Retinal pigment epithelial cell (primary cell): ENCODE measurements around the gene TBC1D22A.

Experiments used
- DNase-seq: peaks from one replicate; pipeline ENCODE4 v3.0.0-alpha.2; 2010; ENCODE audit warnings: low read depth
- H3K4me3 ChIP-seq: 2 replicates; pipeline ENCODE4 v1.5.1; 2011; ENCODE audit warnings: mild to moderate bottlenecking, low read length, control low read depth, moderate library complexity
- CTCF ChIP-seq: conservative IDR thresholded peaks from 2 replicates; pipeline ENCODE4 v1.5.1; 2011; ENCODE audit warnings: low read depth, low read length, control low read depth, inconsistent platforms

Gene TBC1D22A

GRCh38 chr22:46985507-46985882 lies 223.0 kb downstream of the TBC1D22A start:
- no peak overlapping the region for H3K4me3 ChIP-seq
- DNase-seq, result no peak
- no peak for TF ChIP-seq CTCF

- TF ChIP-seq CTCF, result no peak
- DNase-seq, result no peak
- no peak overlapping the region for H3K4me3 ChIP-seq
Observed at GRCh38 chr22:46986788-46987187, 224.3 kb downstream of the TBC1D22A start.

GRCh38 chr22:46990937-46991550 lies 228.6 kb downstream of the TBC1D22A start:
- TF ChIP-seq CTCF, result no peak
- no peak overlapping the region for H3K4me3 ChIP-seq
- no peak for DNase-seq

GRCh38 chr22:46991666-46992065 lies 229.2 kb downstream of the TBC1D22A start:
- DNase-seq, result no peak

GRCh38 chr22:46992121-46992731 lies 229.8 kb downstream of the TBC1D22A start:
- TF ChIP-seq CTCF, result no peak
- H3K4me3 ChIP-seq, result no peak overlapping the region
- DNase-seq, result no peak

More at GRCh38 chr22:46991666-46992065, 229.2 kb downstream of the TBC1D22A start:
- no peak overlapping the region for H3K4me3 ChIP-seq
- no peak for TF ChIP-seq CTCF

- no peak for TF ChIP-seq CTCF
- no peak overlapping the region for H3K4me3 ChIP-seq
- DNase-seq, result no peak
Observed at GRCh38 chr22:46993633-46994032, 231.2 kb downstream of the TBC1D22A start.

- no peak for DNase-seq
- H3K4me3 ChIP-seq, result no peak overlapping the region
- no peak for TF ChIP-seq CTCF
Observed at GRCh38 chr22:46994265-46994664, 231.8 kb downstream of the TBC1D22A start.
